H1 (cell line): ENCODE measurements around the gene ONECUT3.

Experiments
- CREB1 ChIP-seq: IDR thresholded peaks from 2 replicates; pipeline ENCODE4 v1.6.1; 2012; ENCODE audit warnings: inconsistent platforms
- CTCF ChIP-seq, 3 experiments: IDR thresholded peaks; 1 replicate in 2 of 3; 2 replicates in 1 of 3; pipeline versions ENCODE4 v1.5.1 to v1.6.1; 2011; ENCODE audit warnings: low read length in 3 of 3, mild to moderate bottlenecking in 3 of 3, inconsistent platforms in 2 of 3, low read depth in 1 of 3, moderate library complexity in 1 of 3; ENCODE audit not compliant: insufficient read depth in 1 of 3; ENCODE audit errors: control extremely low read depth in 1 of 3
- JUND ChIP-seq: IDR thresholded peaks from 2 replicates; pipeline ENCODE4 v1.6.1; 2011; ENCODE audit warnings: mild to moderate bottlenecking, improper control_type of control experiment, low read length
- MAFK ChIP-seq: IDR thresholded peaks from 2 replicates; pipeline ENCODE4 v1.6.1; 2012; ENCODE audit warnings: low read depth, mild to moderate bottlenecking, improper control_type of control experiment, low read length
- POLR2AphosphoS5 ChIP-seq: IDR thresholded peaks from 2 replicates; pipeline ENCODE4 v1.6.1; 2011; ENCODE audit warnings: low read depth, low read length
- RAD21 ChIP-seq, 2 experiments: IDR thresholded peaks in 1 of 2; conservative IDR thresholded peaks in 1 of 2; 2 replicates each; pipeline ENCODE4 v1.6.1; 2011; ENCODE audit warnings: low read depth in 2 of 2, low read length in 2 of 2, improper control_type of control experiment in 1 of 2, inconsistent platforms in 1 of 2, mild to moderate bottlenecking in 1 of 2, moderate library complexity in 1 of 2
- RBBP5 ChIP-seq: IDR thresholded peaks from 2 replicates; pipeline ENCODE4 v1.7.1; 2012; ENCODE audit warnings: low read depth, mild to moderate bottlenecking, inconsistent platforms, low read length, moderate library complexity, borderline replicate concordance
- SUZ12 ChIP-seq: fragments of 200-600 bp; sonication (generic); IDR thresholded peaks from 2 replicates; pipeline ENCODE4 v1.6.1; 2012; ENCODE audit warnings: mild to moderate bottlenecking, inconsistent platforms, low read length, moderate library complexity, mixed read lengths
- TEAD4 ChIP-seq: IDR thresholded peaks from 2 replicates; pipeline ENCODE4 v1.6.1; 2012; ENCODE audit warnings: low read depth, low read length, inconsistent platforms, mixed read lengths
- TF ChIP-seq, protein P1 (sequence below): IDR thresholded peaks from 2 replicates; pipeline ENCODE4 v1.6.1; 2012; ENCODE audit warnings: inconsistent platforms

- TF ChIP-seq SUZ12 = no peak
- TF ChIP-seq MAFK = no peak
- no peak for TF ChIP-seq TEAD4
- TF ChIP-seq RBBP5 = no peak
- no peak for TF ChIP-seq RAD21 (IDR thresholded peaks at IDR 0.05 in 1 of 2, conservative IDR thresholded peaks at IDR 0.05 in 1 of 2; ENCODE audit: low read depth in 2 of 2, low read length in 2 of 2)
- TF ChIP-seq POLR2AphosphoS5 = no peak
- no peak for TF ChIP-seq CREB1
- TF ChIP-seq, protein P1, sequence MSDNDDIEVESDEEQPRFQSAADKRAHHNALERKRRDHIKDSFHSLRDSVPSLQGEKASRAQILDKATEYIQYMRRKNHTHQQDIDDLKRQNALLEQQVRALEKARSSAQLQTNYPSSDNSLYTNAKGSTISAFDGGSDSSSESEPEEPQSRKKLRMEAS = no peak
- TF ChIP-seq CTCF (IDR thresholded peaks at IDR 0.05; ENCODE audit: control extremely low read depth in 1 of 3, insufficient read depth in 1 of 3, low read depth in 1 of 3, low read length in 3 of 3) = no peak
- no peak for TF ChIP-seq JUND
These were observed 64.4 kb downstream of the ONECUT3 start for GRCh38 chr19:1817553-1818179.
